Activated T-cell treated with anti-CD3 and anti-CD28 coated beads for 1 hour (primary cell): ENCODE measurements around the gene PODN.

ENCODE experiments used
- DNase-seq: peaks from one replicate; pipeline ENCODE4 v3.0.0-alpha.2; 2020; ENCODE audit warnings: low read depth

PODN gene

DNA sequence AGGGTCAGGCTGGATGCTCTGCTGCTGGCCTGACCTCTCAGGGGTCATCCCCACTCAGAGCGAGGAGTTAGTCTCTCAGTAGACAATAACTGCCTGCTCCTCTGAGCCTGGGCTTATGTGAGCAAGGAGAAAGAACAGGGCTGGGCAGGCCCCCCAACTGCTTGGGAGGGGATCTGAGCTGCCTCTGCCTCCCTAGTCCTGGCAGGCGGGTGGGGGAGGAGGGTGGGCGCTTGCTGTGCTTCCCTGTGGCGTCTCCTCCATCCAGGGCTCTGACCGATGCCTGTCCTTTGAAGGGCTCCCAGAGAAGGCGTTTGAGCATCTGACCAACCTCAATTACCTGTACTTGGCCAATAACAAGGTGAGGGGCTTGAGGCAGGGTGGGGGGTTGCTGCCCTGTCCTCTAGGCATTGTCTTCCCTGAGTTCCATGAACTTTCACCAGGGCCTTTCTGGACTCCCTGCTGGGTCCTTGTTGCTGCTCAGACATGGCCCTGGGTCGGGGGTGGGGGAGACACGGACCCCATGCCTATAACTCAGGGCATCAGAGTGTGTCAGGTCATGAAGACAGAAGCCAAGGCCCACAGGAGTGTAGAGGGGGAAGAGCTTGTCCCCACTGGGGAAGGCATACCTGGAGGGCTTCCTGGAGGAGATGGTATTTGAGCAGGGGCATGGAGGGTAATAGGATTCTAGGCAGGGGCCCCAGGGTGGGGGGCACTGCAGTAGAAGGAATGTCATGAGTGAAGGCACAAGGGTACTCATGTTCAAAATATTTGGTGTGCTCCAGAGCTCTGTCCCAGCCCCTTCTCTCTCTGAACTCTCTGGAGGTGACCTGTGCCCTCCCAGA is 12.5 kb downstream of the PODN start:
- DNase-seq: no peak

DNA sequence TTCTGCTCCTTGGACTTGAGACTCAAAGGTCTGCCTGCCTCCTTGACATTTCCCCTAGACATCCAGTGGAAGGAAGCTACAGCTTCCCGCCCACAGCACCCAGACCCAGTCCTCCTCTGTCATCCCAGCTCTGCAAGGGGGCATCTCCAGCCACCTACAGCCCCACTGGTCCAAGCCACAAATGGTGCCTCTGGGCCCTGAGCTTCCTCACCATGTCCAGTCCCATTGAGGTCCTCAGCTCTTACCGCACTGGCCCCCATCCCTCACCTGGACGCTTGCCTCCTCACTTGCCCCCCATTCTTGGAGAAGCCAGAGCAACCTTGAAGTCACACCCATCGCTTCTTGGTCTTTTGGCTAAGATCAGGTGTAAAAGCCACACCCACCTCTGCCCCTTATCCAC is 13.2 kb downstream of the PODN start:
- DNase-seq: no peak

DNA sequence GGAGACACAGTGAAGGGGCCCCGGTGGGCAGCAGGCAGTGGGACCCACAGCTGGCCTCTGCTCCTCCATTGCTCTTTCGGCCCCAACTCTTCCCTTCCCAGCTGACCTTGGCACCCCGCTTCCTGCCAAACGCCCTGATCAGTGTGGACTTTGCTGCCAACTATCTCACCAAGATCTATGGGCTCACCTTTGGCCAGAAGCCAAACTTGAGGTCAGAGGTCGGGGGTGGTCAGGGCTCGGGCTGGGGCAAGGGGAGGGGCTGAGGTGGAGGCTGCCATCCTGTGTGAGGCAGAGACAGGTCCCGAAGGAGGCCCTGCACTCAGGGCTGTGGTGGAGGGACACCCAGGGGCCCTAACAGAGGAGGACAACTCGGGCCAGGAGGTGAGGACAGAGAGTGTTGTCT is 13.7 kb downstream of the PODN start:
- DNase-seq: no peak

DNA sequence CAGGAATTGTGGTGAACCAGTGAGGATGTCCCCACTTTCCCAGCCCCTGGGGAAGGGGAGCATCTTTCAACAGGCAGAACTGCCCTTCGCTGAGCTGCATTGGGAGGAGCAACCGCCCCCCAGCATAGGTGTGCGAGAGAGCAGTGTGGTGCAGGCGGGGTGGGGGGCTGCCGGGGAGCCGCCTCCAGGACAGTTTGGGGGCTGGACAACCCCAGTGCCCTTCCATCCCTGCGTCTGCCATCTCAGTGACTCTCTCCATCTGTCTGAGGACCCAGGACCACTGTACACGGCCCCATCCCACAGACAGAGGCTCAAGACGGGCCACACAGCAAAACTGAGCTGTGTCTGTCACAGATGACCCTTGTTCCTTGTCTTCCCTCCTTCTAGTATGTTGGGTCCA is 14.2 kb downstream of the PODN start:
- DNase-seq: no peak

DNA sequence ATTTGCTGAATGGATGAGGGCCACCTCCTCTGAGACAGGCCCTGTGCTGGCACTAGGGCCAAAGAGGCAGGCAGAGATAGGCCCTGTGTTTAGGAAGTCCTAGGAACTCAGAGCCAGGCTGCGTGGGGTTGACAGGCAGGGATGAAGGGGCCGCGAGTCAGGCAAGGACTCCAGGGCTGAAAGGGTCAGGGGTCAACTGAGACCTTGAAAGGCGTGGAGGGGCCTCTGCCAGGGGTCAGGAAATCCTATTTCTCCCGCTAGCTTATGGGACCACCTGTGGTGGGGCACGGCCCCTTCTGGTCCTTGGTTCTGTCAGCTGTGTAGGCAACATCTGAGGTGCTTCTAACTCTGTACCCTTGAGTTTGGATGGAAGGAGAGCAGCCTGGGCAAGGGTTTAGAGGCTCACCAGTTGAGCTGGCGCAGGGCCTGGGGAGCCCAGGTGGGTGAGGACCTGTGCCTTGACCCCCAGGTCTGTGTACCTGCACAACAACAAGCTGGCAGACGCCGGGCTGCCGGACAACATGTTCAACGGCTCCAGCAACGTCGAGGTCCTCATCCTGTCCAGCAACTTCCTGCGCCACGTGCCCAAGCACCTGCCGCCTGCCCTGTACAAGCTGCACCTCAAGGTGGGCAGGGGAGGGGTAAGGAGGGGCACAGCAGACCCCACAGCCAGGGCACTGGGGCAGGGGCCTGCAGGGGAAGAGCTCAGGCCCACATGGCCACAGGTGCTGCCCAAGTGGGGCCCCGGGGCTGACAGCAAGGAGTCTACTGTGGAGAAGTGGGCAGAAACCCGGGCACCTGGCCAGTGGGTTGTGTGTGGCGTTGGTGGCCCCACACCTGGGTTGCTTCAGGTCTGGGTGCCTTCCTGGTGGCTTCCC is 14.9 kb downstream of the PODN start:
- DNase-seq: no peak

DNA sequence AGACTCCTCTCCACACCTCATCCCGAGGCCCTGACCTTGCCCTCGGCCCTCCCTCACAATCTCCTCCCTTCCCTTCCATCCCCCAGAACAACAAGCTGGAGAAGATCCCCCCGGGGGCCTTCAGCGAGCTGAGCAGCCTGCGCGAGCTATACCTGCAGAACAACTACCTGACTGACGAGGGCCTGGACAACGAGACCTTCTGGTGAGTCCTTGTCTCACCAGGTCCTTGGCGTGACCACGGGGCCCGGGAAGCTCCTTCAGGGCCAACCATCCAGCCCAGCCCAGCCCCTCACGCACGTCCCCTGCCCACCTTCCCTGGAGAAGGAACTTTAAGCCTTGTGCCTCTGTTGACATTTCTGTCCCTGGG is 15.6 kb downstream of the PODN start:
- DNase-seq: no peak

DNA sequence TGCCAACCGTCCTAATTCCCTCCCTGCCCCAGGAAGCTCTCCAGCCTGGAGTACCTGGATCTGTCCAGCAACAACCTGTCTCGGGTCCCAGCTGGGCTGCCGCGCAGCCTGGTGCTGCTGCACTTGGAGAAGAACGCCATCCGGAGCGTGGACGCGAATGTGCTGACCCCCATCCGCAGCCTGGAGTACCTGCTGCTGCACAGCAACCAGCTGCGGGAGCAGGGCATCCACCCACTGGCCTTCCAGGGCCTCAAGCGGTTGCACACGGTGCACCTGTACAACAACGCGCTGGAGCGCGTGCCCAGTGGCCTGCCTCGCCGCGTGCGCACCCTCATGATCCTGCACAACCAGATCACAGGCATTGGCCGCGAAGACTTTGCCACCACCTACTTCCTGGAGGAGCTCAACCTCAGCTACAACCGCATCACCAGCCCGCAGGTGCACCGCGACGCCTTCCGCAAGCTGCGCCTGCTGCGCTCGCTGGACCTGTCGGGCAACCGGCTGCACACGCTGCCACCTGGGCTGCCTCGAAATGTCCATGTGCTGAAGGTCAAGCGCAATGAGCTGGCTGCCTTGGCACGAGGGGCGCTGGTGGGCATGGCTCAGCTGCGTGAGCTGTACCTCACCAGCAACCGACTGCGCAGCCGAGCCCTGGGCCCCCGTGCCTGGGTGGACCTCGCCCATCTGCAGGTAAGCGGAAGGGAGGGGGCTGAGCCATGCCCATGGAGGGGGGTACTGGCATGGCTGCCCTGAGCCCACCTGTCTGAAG is 16.5 kb downstream of the PODN start:
- no peak for DNase-seq

DNA sequence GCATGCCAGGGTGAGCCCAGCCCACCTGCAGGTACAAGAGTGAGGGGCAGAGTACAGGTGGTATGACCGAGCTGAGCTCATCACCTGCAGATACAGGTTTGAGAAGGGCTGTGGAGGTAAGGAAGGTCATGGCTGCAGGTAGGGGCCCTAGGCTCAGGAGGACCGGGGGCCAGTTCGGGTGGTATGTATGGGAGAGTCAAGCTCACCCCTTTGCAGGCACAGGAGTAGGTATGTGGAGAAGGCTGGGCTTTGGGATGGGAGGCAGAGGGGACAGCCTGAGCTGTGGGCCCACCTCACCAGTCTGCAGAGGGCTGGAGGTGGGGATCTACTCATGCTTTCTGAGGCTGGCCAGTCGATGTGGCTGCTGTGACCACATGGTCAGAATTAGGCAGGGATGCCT is 17.2 kb downstream of the PODN start:
- no peak for DNase-seq

DNA sequence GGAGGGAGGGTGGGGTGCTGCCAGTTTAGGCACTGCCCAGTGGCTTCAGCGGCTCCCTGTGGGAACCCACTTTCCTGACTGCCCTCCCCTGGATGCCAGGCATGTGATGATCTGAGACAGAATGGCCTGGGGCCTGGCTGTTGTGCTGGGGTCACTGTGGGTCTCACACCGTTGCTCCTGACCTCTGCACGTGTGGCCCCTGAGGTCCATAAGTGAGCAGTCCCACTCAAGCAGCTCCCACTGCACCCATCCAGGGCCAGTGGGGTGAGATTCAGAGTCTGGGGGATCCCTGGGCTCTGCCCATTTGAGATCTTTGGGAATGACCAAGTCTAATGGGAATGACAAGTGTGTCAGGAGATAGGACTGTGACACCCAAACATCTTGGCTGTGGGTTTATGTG is 18.0 kb downstream of the PODN start:
- no peak for DNase-seq

DNA sequence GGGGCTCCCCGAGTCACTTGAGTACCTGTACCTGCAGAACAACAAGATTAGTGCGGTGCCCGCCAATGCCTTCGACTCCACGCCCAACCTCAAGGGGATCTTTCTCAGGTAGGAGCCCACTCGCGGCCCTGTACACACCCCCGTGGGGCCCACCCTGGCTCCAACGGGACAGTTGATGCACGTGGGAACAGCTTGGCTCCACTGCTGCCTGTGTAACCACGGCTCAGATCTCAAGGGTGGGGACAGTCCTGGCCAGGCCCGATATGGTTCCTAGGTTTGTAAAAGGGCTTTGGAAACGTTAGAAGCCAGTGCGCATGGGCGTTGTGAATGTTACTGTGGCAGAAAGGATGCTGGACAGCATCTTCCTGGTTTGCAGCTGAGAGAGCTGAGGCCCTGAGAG is 18.8 kb downstream of the PODN start:
- no peak for DNase-seq

DNA sequence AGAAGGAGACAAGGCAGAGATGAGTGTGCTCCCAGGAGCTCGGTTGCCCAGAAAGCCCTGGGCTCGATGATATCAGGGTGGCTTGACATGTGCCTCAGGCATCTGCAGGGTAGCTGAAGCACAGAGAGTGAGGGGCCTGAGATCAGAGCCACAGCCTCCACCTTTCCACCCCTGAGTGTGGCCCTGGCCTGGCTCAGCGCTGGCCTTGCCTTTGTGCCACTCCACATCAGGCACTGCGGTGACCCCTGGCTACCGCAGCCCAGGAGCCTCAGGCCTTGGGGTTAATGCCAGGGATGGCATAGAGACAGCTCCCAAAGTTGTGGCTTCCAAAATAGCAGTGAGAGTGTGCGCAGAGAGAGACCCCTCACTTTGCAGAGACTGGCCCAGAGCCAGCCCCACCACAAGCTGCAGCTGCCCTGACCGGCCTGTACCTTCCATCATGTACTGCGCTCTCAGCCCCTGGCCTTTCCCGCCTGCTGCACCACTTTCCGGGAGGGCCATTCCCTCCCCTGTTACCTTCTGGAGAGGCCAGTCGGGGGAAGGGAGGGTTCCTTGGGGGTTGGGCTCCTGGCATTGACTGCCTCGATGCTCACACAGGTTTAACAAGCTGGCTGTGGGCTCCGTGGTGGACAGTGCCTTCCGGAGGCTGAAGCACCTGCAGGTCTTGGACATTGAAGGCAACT is 19.5 kb downstream of the PODN start:
- DNase-seq: no peak

DNA sequence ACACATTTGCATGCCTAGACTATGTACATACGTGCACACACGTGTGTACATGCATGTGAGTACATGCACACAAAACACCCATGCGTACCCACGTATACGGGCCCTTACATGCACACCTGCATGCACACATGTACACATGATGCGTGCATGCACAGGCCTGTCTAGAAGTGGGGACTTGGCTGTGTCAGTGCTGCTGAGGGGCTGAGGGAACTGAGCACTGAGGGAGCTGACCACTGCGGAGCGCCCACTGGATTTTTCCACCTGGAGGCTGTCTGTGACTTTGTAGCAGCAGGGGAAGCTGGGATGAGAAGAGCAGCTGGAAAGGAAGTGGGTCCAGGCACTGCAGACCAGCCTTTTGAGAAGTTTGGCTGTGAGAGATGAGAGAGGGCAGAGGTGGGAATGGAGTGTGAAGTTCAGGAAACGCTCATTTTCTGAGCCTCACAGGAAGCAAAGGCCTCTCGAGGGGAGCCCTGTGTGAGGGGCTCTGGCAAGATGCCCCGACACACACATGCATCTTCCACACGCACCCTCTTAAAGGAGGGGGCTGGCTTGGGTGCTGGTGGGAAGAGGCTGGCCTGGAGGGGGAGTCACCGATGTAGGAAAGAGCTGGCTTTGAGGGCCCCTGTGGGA is 20.9 kb downstream of the PODN start:
- no peak for DNase-seq

DNA sequence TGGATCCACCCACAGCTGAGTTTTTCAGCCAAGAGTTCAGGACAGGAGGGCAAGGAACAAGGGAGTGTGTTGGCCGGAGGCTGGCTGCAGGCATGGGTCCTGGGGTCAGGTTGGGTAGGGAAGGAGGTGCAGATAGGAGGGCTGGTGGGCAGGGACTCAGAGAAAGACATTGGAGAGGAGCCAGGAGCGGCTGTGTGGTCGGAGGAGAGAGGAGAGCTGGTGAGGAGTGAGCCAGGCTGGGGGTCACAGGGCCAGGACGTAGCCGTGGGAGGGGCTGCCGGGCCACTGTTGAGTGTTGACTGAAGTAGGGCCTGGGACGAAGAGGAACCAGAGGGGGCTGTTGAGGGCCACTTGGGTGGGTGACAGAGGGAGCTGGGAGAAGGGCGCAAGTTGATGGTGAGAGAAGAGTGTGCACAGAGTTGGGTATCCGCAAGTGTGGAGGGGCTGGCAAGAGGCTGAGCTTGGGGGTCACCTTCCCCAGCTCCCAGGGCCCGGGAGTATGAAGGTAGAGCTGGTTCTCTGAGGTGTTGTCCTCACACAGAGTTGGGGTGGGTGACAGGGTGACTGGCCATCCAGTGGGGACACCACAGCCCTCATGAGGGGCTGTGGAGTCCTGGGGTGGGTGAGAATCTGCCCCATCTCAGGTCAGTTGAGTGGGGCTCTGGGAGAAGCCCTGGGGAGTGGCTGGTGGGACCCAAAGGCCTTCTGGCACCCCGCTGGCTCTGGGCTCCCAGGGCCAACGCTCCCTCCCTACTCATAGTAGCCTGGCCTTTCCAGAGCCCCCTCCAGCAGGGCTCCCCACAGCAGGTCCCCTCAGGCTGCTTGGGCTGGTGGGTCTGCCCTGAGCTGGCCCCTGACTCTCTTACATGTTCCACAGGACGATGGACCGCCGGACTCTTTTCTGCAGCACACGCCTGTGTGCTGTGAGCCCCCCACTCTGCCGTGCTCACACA is 21.9 kb downstream of the PODN start:
- DNase-seq: no peak

DNA sequence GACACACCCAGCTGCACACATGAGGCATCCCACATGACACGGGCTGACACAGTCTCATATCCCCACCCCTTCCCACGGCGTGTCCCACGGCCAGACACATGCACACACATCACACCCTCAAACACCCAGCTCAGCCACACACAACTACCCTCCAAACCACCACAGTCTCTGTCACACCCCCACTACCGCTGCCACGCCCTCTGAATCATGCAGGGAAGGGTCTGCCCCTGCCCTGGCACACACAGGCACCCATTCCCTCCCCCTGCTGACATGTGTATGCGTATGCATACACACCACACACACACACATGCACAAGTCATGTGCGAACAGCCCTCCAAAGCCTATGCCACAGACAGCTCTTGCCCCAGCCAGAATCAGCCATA is 22.6 kb downstream of the PODN start:
- DNase-seq: no peak

DNA sequence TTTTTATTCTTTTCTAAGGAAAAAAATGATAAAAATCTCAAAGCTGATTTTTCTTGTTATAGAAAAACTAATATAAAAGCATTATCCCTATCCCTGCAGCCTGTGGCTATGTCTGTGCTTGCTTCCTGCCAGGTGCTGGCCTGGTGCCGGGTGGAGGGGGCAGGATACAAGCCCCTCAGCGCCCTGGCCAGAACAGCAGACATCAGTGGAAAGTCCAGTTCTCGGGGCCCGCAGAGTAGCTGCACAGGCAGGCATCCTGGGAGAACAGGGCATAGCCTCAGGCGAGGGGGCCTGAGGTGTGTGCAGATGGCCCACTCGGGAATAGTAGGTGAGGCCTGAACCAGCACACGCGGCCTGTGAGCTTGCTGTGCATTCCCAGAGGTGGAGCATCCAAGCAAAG is 23.4 kb downstream of the PODN start:
- no peak for DNase-seq

DNA sequence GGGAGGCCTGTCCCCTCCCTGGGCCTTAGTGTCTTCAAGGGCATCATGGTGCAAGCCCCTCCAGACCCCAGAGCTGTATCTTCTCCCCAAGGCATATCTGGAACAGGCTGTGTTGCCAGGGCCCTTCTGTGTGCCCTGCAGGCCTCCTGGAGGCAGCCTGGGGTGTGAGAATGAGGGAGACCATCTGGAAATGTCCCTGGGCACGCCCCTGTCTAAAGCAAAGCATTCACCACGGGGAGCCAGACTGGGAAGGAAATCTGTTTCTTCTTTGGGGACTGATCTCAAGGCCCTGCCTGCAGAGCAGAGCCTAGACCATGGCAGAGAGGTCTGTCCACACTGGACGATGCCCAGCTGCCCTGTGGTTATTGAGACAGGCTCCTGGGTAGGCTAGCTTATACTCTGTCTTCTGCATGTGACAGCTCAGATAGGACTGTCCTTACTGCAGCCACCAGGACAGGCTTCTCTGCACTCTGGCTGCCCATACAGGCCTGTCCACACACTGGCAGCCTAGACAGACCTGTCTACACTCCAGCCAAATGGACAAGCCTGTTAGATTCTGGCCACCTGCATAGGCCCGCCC is 24.6 kb downstream of the PODN start:
- no peak for DNase-seq

DNA sequence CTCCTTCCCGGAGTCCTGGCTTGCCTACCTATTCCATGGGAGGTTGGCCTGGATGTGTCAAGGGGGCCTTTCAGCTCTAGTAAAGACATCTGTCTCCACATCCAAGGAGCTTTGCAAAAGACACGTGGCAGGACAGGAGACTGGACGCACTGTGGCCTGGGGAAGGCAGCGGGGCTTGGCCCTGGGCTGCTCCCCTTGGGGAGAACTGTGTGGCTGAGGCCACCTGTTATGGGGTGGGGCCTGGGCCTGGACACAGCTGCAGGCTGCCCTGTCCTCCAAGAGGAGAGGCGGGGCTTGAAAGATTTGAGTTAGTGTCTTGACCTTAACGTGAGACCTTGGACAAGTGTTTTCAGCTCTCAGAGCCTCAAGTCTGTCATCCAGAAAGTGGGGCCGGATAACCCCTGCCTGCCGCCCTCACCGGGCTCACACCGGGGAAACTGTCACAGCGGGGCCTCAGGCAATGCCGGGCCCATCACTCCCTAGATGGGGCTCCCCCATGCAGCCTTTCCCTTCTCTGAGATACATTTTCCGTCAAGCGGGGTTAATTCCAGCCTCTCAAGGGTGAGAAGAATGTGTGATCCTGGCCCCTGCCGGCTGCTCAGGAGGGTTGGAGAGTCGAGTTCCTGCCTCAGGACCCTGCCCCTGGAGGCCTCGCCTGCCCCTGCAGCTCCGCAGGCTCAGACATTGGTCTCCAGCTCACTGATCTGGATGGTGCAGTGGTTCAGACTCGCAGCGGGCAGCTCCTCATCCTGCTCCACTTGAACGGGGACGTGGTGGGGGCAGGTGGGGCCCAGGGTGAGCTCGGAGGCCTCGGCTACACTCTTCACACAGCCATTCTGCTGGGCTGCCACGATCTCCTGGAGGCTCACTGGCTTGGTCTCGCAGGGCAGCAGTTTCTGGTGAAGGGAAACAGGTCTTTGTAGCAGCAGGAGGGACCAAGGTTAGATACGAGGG is 25.6 kb downstream of the PODN start:
- DNase-seq: no peak

DNA sequence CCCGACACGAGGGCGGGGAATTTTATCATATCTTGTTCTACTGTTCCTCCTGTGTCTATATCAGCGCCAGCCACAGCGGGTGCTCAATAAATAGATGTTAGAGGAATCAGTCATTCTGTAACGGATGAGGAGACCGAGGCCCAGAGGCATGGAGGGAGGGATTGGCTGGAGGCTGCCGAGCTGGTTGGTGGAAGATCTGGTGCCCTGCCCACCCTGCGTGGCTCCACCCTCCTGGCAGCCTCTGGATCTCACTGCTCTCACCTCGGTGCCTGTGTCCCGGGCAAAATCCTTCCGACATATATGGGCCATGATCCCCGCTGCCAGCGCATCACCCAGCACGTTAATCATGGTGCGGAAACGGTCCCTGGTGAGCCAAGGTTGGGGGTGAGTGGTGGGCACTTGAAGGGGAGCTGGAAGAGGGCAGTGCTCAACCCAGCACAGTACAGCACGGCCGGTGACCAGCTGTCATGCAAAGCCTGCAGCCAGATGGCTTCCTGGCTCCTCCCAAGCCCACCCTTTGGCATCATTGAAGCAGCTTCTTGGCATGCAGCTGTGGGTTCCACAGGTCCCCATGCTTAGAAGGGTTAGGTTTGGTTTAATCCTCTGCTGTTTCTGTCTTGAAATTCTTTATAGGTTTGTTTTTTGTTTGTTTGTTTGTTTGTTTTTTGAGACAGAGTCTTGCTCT is 26.7 kb downstream of the PODN start:
- no peak for DNase-seq
